ENCODE data around the gene FSTL4.

Gene FSTL4

GRCh38 chr5:133612249-133612860 is at the start of gene FSTL4:
TSS of gene FSTL4 (minus strand) at chr5:133612541.
- no peak for DNase-seq (ENCODE audit: low read depth)

- no peak for DNase-seq (ENCODE audit: low read depth)
Observed at GRCh38 chr5:133661389-133661788, 49.0 kb upstream of the FSTL4 start.

- DNase-seq (ENCODE audit: low read depth): no peak
Observed at GRCh38 chr5:133658327-133658726, 46.0 kb upstream of the FSTL4 start.

GRCh38 chr5:133657036-133657435 is 44.7 kb upstream of the FSTL4 start:
- no peak for DNase-seq (ENCODE audit: low read depth)

- DNase-seq (ENCODE audit: low read depth): no peak
Observed at GRCh38 chr5:133655966-133656365, 43.6 kb upstream of the FSTL4 start.

GRCh38 chr5:133653760-133654049 is 41.4 kb upstream of the FSTL4 start:
- DNase-seq (ENCODE audit: low read depth): no peak

GRCh38 chr5:133652951-133653759 is 40.8 kb upstream of the FSTL4 start:
- DNase-seq (ENCODE audit: low read depth): no peak

GRCh38 chr5:133644000-133644865 is 31.9 kb upstream of the FSTL4 start:
- no peak for DNase-seq (ENCODE audit: low read depth)

GRCh38 chr5:133643365-133643764 is 31.0 kb upstream of the FSTL4 start:
- no peak for DNase-seq (ENCODE audit: low read depth)

GRCh38 chr5:133642153-133642722 is 29.9 kb upstream of the FSTL4 start:
- no peak for DNase-seq (ENCODE audit: low read depth)

- DNase-seq (ENCODE audit: low read depth): no peak
Observed at GRCh38 chr5:133641683-133642082, 29.3 kb upstream of the FSTL4 start.

GRCh38 chr5:133639850-133640528 is 27.6 kb upstream of the FSTL4 start:
- DNase-seq (ENCODE audit: low read depth): no peak

- no peak for DNase-seq (ENCODE audit: low read depth)
Observed at GRCh38 chr5:133638436-133638835, 26.1 kb upstream of the FSTL4 start.

- no peak for DNase-seq (ENCODE audit: low read depth)
Observed at GRCh38 chr5:133637206-133637605, 24.9 kb upstream of the FSTL4 start.

GRCh38 chr5:133635051-133635450 is 22.7 kb upstream of the FSTL4 start:
- DNase-seq (ENCODE audit: low read depth): no peak

- no peak for DNase-seq (ENCODE audit: low read depth)
Observed at GRCh38 chr5:133627180-133627579, 14.8 kb upstream of the FSTL4 start.

- no peak for DNase-seq (ENCODE audit: low read depth)
Observed at GRCh38 chr5:133624316-133624715, 12.0 kb upstream of the FSTL4 start.

GRCh38 chr5:133618141-133618540 is 5.8 kb upstream of the FSTL4 start:
- DNase-seq (ENCODE audit: low read depth): no peak

GRCh38 chr5:133613743-133614142 is 1.4 kb upstream of the FSTL4 start:
- no peak for DNase-seq (ENCODE audit: low read depth)

- DNase-seq (ENCODE audit: low read depth): no peak
Observed at GRCh38 chr5:133613184-133613583, 843 bp upstream of the FSTL4 start.

- no peak for DNase-seq (ENCODE audit: low read depth)
Observed at GRCh38 chr5:133611357-133612248, 738 bp downstream of the FSTL4 start.

Measured in stimulated activated CD8-positive, alpha-beta memory T cell treated with anti-CD3 and anti-CD28 coated beads, Interleukin-12 subunit alpha, Interleukin-12 subunit beta, amount 100 ng/mL, for 4 hours (primary cell).